Gastroesophageal sphincter (tissue), 3 donors: ENCODE data around the gene TNXB.
"Not testable (repeated sequence)": the region's sequence is repeated elsewhere in the genome, so short reads cannot be mapped to it uniquely, and the experiment has no call there.

Source experiments
- POLR2A ChIP-seq, 2 donors: fragments of 450-650 bp; IDR thresholded peaks; one replicate each; pipeline ENCODE4 v1.6.1; 2017; ENCODE audit warnings: antibody characterized with exemption in 2 of 2, mild to moderate bottlenecking in 2 of 2, moderate library complexity in 1 of 2
- POLR2AphosphoS5 ChIP-seq: sonication (generic); formaldehyde crosslinking; IDR thresholded peaks from one replicate; pipeline ENCODE4 v1.6.1; 2017; ENCODE audit warnings: antibody characterized with exemption
- TF ChIP-seq, protein P1 (sequence below), 4 experiments: fragments of 200-600 bp in 2 of 4; fragments of 450-650 bp in 2 of 4; sonication (generic) in 1 of 4; IDR thresholded peaks; one replicate each; pipeline ENCODE4 v1.5.1; 2017 to 2019; ENCODE audit warnings: antibody characterized with exemption in 4 of 4, mild to moderate bottlenecking in 2 of 4, moderate library complexity in 2 of 4

DNA sequence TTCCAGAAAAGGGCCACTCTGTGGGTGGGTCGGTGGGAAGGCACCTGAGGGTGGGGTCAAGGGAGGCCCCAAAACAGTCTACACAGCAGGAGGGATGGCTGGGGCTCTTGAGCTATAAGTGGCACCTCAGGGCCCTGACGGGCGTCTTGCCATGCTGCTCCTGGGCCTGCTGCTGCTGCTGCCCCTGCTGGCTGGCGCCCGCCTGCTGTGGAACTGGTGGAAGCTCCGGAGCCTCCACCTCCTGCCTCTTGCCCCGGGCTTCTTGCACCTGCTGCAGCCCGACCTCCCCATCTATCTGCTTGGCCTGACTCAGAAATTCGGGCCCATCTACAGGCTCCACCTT, 103.6 kb downstream of the TNXB start:
- TF ChIP-seq, protein P1, sequence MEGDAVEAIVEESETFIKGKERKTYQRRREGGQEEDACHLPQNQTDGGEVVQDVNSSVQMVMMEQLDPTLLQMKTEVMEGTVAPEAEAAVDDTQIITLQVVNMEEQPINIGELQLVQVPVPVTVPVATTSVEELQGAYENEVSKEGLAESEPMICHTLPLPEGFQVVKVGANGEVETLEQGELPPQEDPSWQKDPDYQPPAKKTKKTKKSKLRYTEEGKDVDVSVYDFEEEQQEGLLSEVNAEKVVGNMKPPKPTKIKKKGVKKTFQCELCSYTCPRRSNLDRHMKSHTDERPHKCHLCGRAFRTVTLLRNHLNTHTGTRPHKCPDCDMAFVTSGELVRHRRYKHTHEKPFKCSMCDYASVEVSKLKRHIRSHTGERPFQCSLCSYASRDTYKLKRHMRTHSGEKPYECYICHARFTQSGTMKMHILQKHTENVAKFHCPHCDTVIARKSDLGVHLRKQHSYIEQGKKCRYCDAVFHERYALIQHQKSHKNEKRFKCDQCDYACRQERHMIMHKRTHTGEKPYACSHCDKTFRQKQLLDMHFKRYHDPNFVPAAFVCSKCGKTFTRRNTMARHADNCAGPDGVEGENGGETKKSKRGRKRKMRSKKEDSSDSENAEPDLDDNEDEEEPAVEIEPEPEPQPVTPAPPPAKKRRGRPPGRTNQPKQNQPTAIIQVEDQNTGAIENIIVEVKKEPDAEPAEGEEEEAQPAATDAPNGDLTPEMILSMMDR (IDR thresholded peaks at IDR 0.05): not testable (repeated sequence)
- not testable (repeated sequence) for TF ChIP-seq POLR2A (IDR thresholded peaks at IDR 0.05); POLR2AphosphoS5
